H9 (cell line): ENCODE results near the gene MTHFD1L. TPM values are rescaled to one million over a fixed set of nuclear protein-coding genes. Genes with fewer than 3 reads are reported as not detected.
A peak's percentile ranks its signal among the peaks of the same experiment; 100 is the strongest.

Experiments
- DNase-seq: peaks from one replicate; pipeline ENCODE4 v3.0.0-alpha.2; 2017
- H2AFZ ChIP-seq: one replicate; pipeline ENCODE4 v1.6.1; 2013; ENCODE audit warnings: mild to moderate bottlenecking, low read length, control low read depth, moderate library complexity
- H2AK5ac ChIP-seq: 2 replicates; pipeline ENCODE4 v1.6.1; 2013; ENCODE audit warnings: low read length, control low read depth, mixed read lengths; ENCODE audit not compliant: insufficient read length
- H2BK120ac ChIP-seq: one replicate; pipeline ENCODE4 v1.6.1; 2013; ENCODE audit warnings: low read depth, mild to moderate bottlenecking, low read length, control low read depth, inconsistent platforms; ENCODE audit not compliant: poor library complexity, severe bottlenecking
- H2BK12ac ChIP-seq: 2 replicates; pipeline ENCODE4 v1.6.1; 2013; ENCODE audit warnings: low read length, control low read depth, mixed read lengths, low read depth; ENCODE audit not compliant: insufficient read length
- H2BK15ac ChIP-seq: 2 replicates; pipeline ENCODE4 v1.6.1; 2013; ENCODE audit warnings: low read depth, low read length, control low read depth
- H2BK20ac ChIP-seq: one replicate; pipeline ENCODE4 v1.6.1; 2013; ENCODE audit warnings: low read depth, mild to moderate bottlenecking, low read length, control low read depth, inconsistent platforms; ENCODE audit not compliant: poor library complexity, severe bottlenecking
- H2BK5ac ChIP-seq: 2 replicates; pipeline ENCODE4 v1.6.1; 2013; ENCODE audit warnings: low read length, control low read depth, mixed read lengths; ENCODE audit not compliant: insufficient read length
- H3K14ac ChIP-seq: 2 replicates; pipeline ENCODE4 v1.6.1; 2013; ENCODE audit warnings: low read length, control low read depth; ENCODE audit not compliant: insufficient read depth
- H3K18ac ChIP-seq: 2 replicates; pipeline ENCODE4 v1.6.1; 2013; ENCODE audit warnings: low read depth, mild to moderate bottlenecking, mixed read lengths, low read length, control low read depth; ENCODE audit not compliant: insufficient read length
- H3K23ac ChIP-seq: 2 replicates; pipeline ENCODE4 v1.6.1; 2013; ENCODE audit warnings: low read length, control low read depth, mixed read lengths, low read depth; ENCODE audit not compliant: insufficient read length
- H3K23me2 ChIP-seq: 2 replicates; pipeline ENCODE4 v1.6.1; 2013; ENCODE audit warnings: low read depth, mild to moderate bottlenecking, mixed read lengths, low read length, control low read depth; ENCODE audit not compliant: insufficient read length, poor library complexity, severe bottlenecking
- H3K27ac ChIP-seq: 2 replicates; pipeline ENCODE4 v1.5.1; 2013; ENCODE audit warnings: low read length, control low read depth, mixed read lengths, low read depth; ENCODE audit not compliant: insufficient read length
- H3K27me3 ChIP-seq: 2 replicates; pipeline ENCODE4 v1.6.1; 2013; ENCODE audit warnings: low read length, control low read depth, inconsistent platforms; ENCODE audit not compliant: insufficient read depth
- H3K4ac ChIP-seq: 2 replicates; pipeline ENCODE4 v1.6.1; 2013; ENCODE audit warnings: low read depth, mild to moderate bottlenecking, control low read depth, inconsistent platforms, low read length, moderate library complexity
- H3K4me1 ChIP-seq: 2 replicates; pipeline ENCODE4 v1.6.1; 2013; ENCODE audit warnings: low read length, control low read depth, inconsistent platforms; ENCODE audit not compliant: insufficient read depth
- H3K4me2 ChIP-seq: 2 replicates; pipeline ENCODE4 v1.6.1; 2013; ENCODE audit warnings: low read length, control low read depth, mixed read lengths; ENCODE audit not compliant: insufficient read length, insufficient read depth
- H3K56ac ChIP-seq: 2 replicates; pipeline ENCODE4 v1.6.1; 2013; ENCODE audit warnings: low read depth, mild to moderate bottlenecking, mixed read lengths, low read length, control low read depth; ENCODE audit not compliant: insufficient read length
- H3K79me1 ChIP-seq: 2 replicates; pipeline ENCODE4 v1.6.1; 2013; ENCODE audit warnings: low read depth, mild to moderate bottlenecking, moderate library complexity, low read length, control low read depth, inconsistent platforms; ENCODE audit not compliant: insufficient read depth, poor library complexity, severe bottlenecking
- H3K79me2 ChIP-seq: 2 replicates; pipeline ENCODE4 v1.6.1; 2013; ENCODE audit warnings: low read length, control low read depth, inconsistent platforms; ENCODE audit not compliant: insufficient read depth
- H3K9ac ChIP-seq: 2 replicates; pipeline ENCODE4 v1.6.1; 2013; ENCODE audit warnings: low read length, control low read depth, mixed read lengths; ENCODE audit not compliant: insufficient read length; ENCODE audit errors: extremely low read depth
- H3K9me3 ChIP-seq: one replicate; pipeline ENCODE4 v1.6.1; 2013; ENCODE audit warnings: low read depth, low read length, inconsistent platforms; ENCODE audit not compliant: control insufficient read depth
- H3T11ph ChIP-seq: one replicate; pipeline ENCODE4 v1.6.1; 2013; ENCODE audit warnings: mild to moderate bottlenecking, low read length, control low read depth, inconsistent platforms
- H4K20me1 ChIP-seq: one replicate; pipeline ENCODE4 v1.6.1; 2013; ENCODE audit not compliant: control insufficient read depth, insufficient read length, insufficient read depth
- H4K5ac ChIP-seq: 2 replicates; pipeline ENCODE4 v1.6.1; 2013; ENCODE audit warnings: low read depth, mild to moderate bottlenecking, mixed read lengths, low read length, control low read depth; ENCODE audit not compliant: insufficient read length
- H4K8ac ChIP-seq: replicated peaks from 2 replicates; pipeline ENCODE4 v1.6.1; 2013; ENCODE audit warnings: low read length, control low read depth, mixed read lengths, low read depth; ENCODE audit not compliant: insufficient read length
- H4K91ac ChIP-seq: 2 replicates; pipeline ENCODE4 v1.6.1; 2013; ENCODE audit warnings: low read depth, mild to moderate bottlenecking, moderate library complexity, mixed read lengths, low read length, control low read depth; ENCODE audit not compliant: insufficient read length
- H3K27ac Mint-ChIP-seq, 3 experiments: 2 replicates in 2 of 3; 3 replicates in 1 of 3; pipeline ENCODE4 v1.8.0; 2020 to 2021; ENCODE audit warnings: mixed read lengths in 3 of 3, mild to moderate bottlenecking in 1 of 3, moderate library complexity in 1 of 3
- H3K27me3 Mint-ChIP-seq: 2 replicates; pipeline ENCODE4 v1.8.0; 2021; ENCODE audit warnings: low read depth, mild to moderate bottlenecking, moderate library complexity, mixed read lengths
- H3K36me3 Mint-ChIP-seq, 3 experiments: 2 replicates in 2 of 3; 3 replicates in 1 of 3; pipeline ENCODE4 v1.8.0; 2020 to 2021; ENCODE audit warnings: low read depth in 3 of 3, mixed read lengths in 3 of 3; ENCODE audit not compliant: insufficient read depth in 1 of 3
- H3K4me1 Mint-ChIP-seq, 2 experiments: 2 replicates each; pipeline ENCODE4 v1.8.0; 2020; ENCODE audit warnings: mixed read lengths in 2 of 2
- H3K4me3 Mint-ChIP-seq, 2 experiments: 2 replicates in 1 of 2; 3 replicates in 1 of 2; pipeline ENCODE4 v1.8.0; 2020 to 2021; ENCODE audit warnings: mild to moderate bottlenecking in 2 of 2, mixed read lengths in 2 of 2, moderate library complexity in 1 of 2
- H3K9me3 Mint-ChIP-seq, 2 experiments: 2 replicates in 1 of 2; 3 replicates in 1 of 2; pipeline ENCODE4 v1.8.0; 2020; ENCODE audit warnings: mild to moderate bottlenecking in 2 of 2, mixed read lengths in 2 of 2, moderate library complexity in 1 of 2
- CTCF ChIP-seq: fragments of 200-600 bp; sonication (generic); conservative IDR thresholded peaks from 3 replicates; pipeline ENCODE4 v1.8.0; 2021; ENCODE audit warnings: antibody characterized with exemption, mild to moderate bottlenecking
- WGBS: extraction: QIAGEN DNeasy Blood & Tissue Kit; methylation state at CpG from one replicate; pipeline ENCODE4 v1.1.7; 2013; ENCODE audit warnings: missing lambda C conversion rate, low lambda C conversion rate, mixed read lengths; ENCODE audit not compliant: insufficient read length; ENCODE audit errors: extremely low coverage; 5-methylcytosine and 5-hydroxymethylcytosine counted together
- total RNA-seq: library from RNA; stranded (reverse); gene quantifications from 2 replicates; pipeline ENCODE4 v1.2.1, GENCODE V29; 2021

MTHFD1L gene
- total RNA-seq, 1 experiment from 2014 or later, result 90.2 TPM

DNA sequence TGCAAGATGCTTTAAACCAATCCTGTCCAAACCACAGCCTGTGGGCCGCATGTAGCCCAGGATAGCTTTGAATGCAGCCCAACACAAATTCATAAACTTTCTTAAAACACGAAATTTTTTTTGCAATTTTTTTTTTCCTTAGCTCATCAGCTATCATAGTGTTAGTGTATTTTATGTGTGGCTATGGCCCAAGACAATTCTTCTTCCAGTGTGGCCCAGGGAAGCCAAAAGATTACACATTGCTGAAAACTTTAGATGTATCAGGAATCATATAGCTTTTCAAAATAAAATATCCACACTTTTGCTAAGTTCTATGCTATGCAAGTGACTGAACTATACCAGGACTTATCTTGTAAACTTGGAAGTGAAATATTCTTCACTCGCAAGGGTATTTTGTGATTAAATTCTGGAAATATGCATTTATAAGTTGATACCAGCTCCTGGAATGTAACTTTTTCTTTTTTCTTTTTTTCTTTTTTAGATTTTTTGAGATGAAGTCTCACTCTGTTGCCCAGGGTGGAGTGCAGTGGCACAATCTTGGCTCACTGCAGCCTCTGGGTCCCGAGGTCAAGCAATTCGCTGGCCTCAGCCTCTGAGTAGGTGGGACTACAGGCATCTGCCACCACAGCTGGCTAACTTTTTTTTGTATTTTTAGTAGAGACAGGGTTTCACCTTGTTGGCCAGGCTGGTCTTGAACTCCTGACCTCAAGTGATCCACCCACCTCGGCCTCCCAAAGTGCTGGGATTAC lies 49.8 kb downstream of the MTHFD1L start:
- H4K5ac ChIP-seq, result no peak overlapping the region
- H3K27ac ChIP-seq, result no peak overlapping the region
- no peaks in the 10 kb centered on the region for H3K9me3 ChIP-seq
- H2BK120ac ChIP-seq, result no peak overlapping the region
- no peak overlapping the region for H2AK5ac ChIP-seq
- no peak overlapping the region for H4K91ac ChIP-seq
- Mint-ChIP-seq H3K36me3 (peaks cover 41 to 61% (median 45%) of the 10 kb centered on the region in 3 experiments), H3K4me1 (no peaks in the 10 kb centered on the region), H3K27me3 (no peaks in the 10 kb centered on the region), H3K27ac (0 out of 7 replicates have a peak overlapping the region, but pooled peaks of 1 of the 3 experiments have one; percentile 21), H3K4me3 (no peak overlapping the region), H3K9me3 (no peaks in the 10 kb centered on the region)
- H2BK15ac ChIP-seq, result no peak overlapping the region
- no peaks in the 10 kb centered on the region for H3K79me1 ChIP-seq
- no peak for DNase-seq
- H3K23me2 ChIP-seq, result no peaks in the 10 kb centered on the region
- no peak overlapping the region for H3K56ac ChIP-seq
- no peaks in the 10 kb centered on the region for H3K79me2 ChIP-seq
- no peak overlapping the region for H3K14ac ChIP-seq
- no peaks in the 10 kb centered on the region for H3K4me1 ChIP-seq
- H2BK12ac ChIP-seq, result no peak overlapping the region
- no peak overlapping the region for H3K9ac ChIP-seq
- whole genome bisulfite sequencing, result no CpG with 5 or more reads among the region's 6 CpGs
- TF ChIP-seq CTCF, result no peak
- no peaks in the 10 kb centered on the region for H3K27me3 ChIP-seq
- H3K18ac ChIP-seq, result no peak overlapping the region
- no peak overlapping the region for H3T11ph ChIP-seq
- no peaks in the 10 kb centered on the region for H4K20me1 ChIP-seq
- H2BK5ac ChIP-seq, result no peak overlapping the region
- H2BK20ac ChIP-seq, result no peak overlapping the region
- H3K4me2 ChIP-seq, result no peak overlapping the region
- no peak overlapping the region for H3K23ac ChIP-seq
- no peak overlapping the region for H2AFZ ChIP-seq
- H3K4ac ChIP-seq, result no peak overlapping the region
- H4K8ac ChIP-seq, result no peak overlapping the region
